OCI-LY1 (cell line): Measurements from ENCODE around the gene FTL.

Experiments
- H2AFZ ChIP-seq: fragments of 200-600 bp; sonication (generic), shearing (Covaris generic); 2 replicates; pipeline ENCODE4 v1.6.0; 2014; ENCODE audit warnings: antibody characterized with exemption, mild to moderate bottlenecking, low read length
- H3F3A ChIP-seq: fragments of 200-600 bp; sonication (generic), shearing (Covaris generic); 2 replicates; pipeline ENCODE4 v1.6.0; 2014; ENCODE audit warnings: mild to moderate bottlenecking, antibody characterized with exemption, low read length, moderate library complexity; ENCODE audit not compliant: insufficient read depth
- H3K27ac ChIP-seq: fragments of 200-600 bp; sonication (generic); 2 replicates; pipeline ENCODE4 v1.5.1; 2014; ENCODE audit warnings: low read length, mixed run types, mild to moderate bottlenecking, low read depth; ENCODE audit not compliant: poor library complexity, severe bottlenecking
- H3K27me3 ChIP-seq: fragments of 200-600 bp; sonication (generic); 2 replicates; pipeline ENCODE4 v1.6.0; 2014; ENCODE audit warnings: antibody characterized with exemption, mild to moderate bottlenecking, low read length, moderate library complexity; ENCODE audit not compliant: insufficient read depth
- H3K36me3 ChIP-seq: fragments of 200-600 bp; sonication (generic); 2 replicates; pipeline ENCODE4 v1.6.1; 2014; ENCODE audit warnings: mild to moderate bottlenecking, antibody characterized with exemption, low read length, moderate library complexity, mixed read lengths; ENCODE audit not compliant: insufficient read depth
- H3K4me1 ChIP-seq: fragments of 200-600 bp; sonication (generic); 2 replicates; pipeline ENCODE4 v1.5.1; 2014; ENCODE audit warnings: mild to moderate bottlenecking, low read length, moderate library complexity; ENCODE audit not compliant: insufficient read depth, severe bottlenecking
- H3K4me2 ChIP-seq: fragments of 200-600 bp; sonication (generic), shearing (Covaris generic); 2 replicates; pipeline ENCODE4 v1.6.1; 2014; ENCODE audit warnings: low read length
- H3K4me3 ChIP-seq: fragments of 200-600 bp; sonication (generic); 2 replicates; pipeline ENCODE4 v1.5.1; 2014; ENCODE audit warnings: low read length, low read depth, mild to moderate bottlenecking, mixed read lengths; ENCODE audit not compliant: poor library complexity, severe bottlenecking
- H3K79me2 ChIP-seq: fragments of 200-600 bp; shearing (Covaris generic); 2 replicates; pipeline ENCODE4 v1.6.1; 2016; ENCODE audit warnings: mixed run types, low read length, mixed read lengths; ENCODE audit not compliant: insufficient read depth
- H3K9ac ChIP-seq: fragments of 200-600 bp; sonication (generic), shearing (Covaris generic); 2 replicates; pipeline ENCODE4 v1.6.1; 2014; ENCODE audit warnings: mild to moderate bottlenecking, low read length, mixed read lengths
- H3K9me2 ChIP-seq: fragments of 200-600 bp; sonication (generic), shearing (Covaris generic); 2 replicates; pipeline ENCODE4 v1.6.1; 2014; ENCODE audit warnings: low read depth, mild to moderate bottlenecking, low read length, mixed read lengths
- H3K9me3 ChIP-seq: fragments of 200-600 bp; shearing (Covaris generic); 2 replicates; pipeline ENCODE4 v1.6.1; 2014; ENCODE audit warnings: low read length, mixed read lengths
- H4K20me1 ChIP-seq: fragments of 200-600 bp; sonication (generic), shearing (Covaris generic); 2 replicates; pipeline ENCODE4 v1.6.0; 2016; ENCODE audit warnings: mild to moderate bottlenecking, low read length; ENCODE audit not compliant: insufficient read depth
- EZH2 ChIP-seq: fragments of 200-600 bp; sonication (generic), shearing (Covaris generic); IDR thresholded peaks from 2 replicates; pipeline ENCODE4 v1.8.0; 2017; ENCODE audit warnings: borderline replicate concordance, mixed run types, mild to moderate bottlenecking, antibody characterized with exemption, low read length, moderate library complexity, mixed read lengths
- TF ChIP-seq, protein P1 (sequence below): fragments of 200-600 bp; sonication (generic), shearing (Covaris generic); IDR thresholded peaks from 2 replicates; pipeline ENCODE4 v1.5.1; 2017; ENCODE audit warnings: mild to moderate bottlenecking, antibody characterized with exemption, low read length, moderate library complexity, mixed read lengths

Gene FTL

DNA sequence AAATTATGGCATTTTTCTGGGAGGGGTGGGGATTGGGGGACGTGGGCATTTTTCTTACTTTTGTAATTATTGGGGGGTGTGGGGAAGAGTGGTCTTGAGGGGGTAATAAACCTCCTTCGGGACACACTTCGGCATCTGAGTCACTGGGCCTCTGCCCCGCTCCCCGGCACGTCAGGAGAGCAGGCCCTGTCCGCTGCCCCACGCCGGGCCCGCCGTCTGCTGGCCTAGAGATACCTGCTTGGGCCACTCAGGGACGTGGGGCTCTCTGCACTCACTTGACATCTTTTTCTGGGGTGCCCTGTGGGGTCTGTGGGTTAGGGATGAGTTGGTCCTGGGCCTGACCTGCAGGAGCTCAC is 3.5 kb upstream of the FTL start:
- Histone ChIP-seq H3K36me3 (peaks cover 22% of the 10 kb centered on the region), H3K4me2 (peak overlapping the region; percentile 94; the same call in 1 of the 2 replicates), H3K27me3 (no peaks in the 10 kb centered on the region), H4K20me1 (no peaks in the 10 kb centered on the region), H3K4me3 (no peak overlapping the region), H3K79me2 (0 out of 2 replicates have a peak, but pooled peaks cover 4% of the 10 kb centered on the region), H3K4me1 (peaks cover 38% of the 10 kb centered on the region), H2AFZ (no peak overlapping the region), H3F3A (peaks cover 1% of the 10 kb centered on the region; the same call in 1 of the 2 replicates), H3K9ac (peak overlapping the region; percentile 13; the same call in 1 of the 2 replicates), H3K9me3 (no peaks in the 10 kb centered on the region), H3K27ac (peak overlapping the region; percentile 87), H3K9me2 (no peaks in the 10 kb centered on the region)
- TF ChIP-seq, protein P1, sequence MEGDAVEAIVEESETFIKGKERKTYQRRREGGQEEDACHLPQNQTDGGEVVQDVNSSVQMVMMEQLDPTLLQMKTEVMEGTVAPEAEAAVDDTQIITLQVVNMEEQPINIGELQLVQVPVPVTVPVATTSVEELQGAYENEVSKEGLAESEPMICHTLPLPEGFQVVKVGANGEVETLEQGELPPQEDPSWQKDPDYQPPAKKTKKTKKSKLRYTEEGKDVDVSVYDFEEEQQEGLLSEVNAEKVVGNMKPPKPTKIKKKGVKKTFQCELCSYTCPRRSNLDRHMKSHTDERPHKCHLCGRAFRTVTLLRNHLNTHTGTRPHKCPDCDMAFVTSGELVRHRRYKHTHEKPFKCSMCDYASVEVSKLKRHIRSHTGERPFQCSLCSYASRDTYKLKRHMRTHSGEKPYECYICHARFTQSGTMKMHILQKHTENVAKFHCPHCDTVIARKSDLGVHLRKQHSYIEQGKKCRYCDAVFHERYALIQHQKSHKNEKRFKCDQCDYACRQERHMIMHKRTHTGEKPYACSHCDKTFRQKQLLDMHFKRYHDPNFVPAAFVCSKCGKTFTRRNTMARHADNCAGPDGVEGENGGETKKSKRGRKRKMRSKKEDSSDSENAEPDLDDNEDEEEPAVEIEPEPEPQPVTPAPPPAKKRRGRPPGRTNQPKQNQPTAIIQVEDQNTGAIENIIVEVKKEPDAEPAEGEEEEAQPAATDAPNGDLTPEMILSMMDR = no peak

DNA sequence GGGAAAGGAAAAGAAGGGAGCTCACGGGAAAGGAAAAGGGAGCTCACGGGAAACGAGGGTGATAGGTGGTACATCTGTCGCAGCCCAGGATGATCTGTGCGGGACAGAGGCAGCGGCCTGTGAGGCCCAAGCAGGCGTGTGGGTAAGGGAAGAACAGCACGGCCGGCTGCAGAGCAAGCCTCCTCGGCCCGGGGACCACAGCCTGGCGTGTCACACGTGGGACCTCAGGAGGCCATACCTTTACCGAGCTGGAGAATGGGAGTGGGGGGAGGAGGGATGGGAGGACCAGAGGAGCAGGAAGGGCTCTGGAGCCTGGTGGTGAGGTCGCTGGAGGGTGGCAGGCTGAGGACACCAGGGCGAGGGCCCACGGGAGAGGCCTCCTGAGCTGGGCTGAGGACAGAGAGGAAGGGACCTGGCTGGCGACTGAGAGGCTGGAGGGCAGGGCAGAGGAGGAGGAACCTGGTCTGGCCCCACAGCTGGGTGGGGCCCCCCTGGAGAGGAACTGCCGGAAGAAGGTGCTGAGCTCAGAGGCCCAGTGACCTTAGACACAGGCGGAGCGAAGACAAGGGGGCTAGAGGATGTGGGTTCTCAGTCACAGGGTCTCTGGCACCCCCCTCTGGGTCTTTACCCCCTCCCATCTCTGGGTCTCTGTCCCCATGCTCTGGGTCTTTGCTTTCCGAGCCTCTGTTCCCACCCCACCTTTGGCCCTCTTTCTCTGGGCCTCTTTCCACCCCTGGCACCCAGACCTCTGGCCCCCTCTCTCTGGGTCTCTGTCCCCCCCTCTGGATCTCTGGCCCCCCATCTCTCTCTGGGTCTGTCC is 2.9 kb upstream of the FTL start:
- peak overlapping the region; percentile 87 for H3K27ac ChIP-seq
- H3F3A ChIP-seq = peaks cover 5% of the 10 kb centered on the region; the same call in 1 of the 2 replicates
- 0 out of 2 replicates have a peak, but pooled peaks cover 4% of the 10 kb centered on the region for H3K79me2 ChIP-seq
- no peaks in the 10 kb centered on the region for H3K27me3 ChIP-seq
- H3K4me2 ChIP-seq = peak overlapping the region; percentile 94
- H4K20me1 ChIP-seq = no peaks in the 10 kb centered on the region
- H3K9me3 ChIP-seq = no peaks in the 10 kb centered on the region
- H3K9ac ChIP-seq = peak overlapping the region; percentile 85
- H3K4me1 ChIP-seq = peaks cover 43% of the 10 kb centered on the region
- no peak overlapping the region for H2AFZ ChIP-seq
- peak overlapping the region; percentile 35 for H3K4me3 ChIP-seq
- peaks cover 26% of the 10 kb centered on the region for H3K36me3 ChIP-seq
- TF ChIP-seq, protein P1 = no peak
- TF ChIP-seq EZH2 = no peak
- H3K9me2 ChIP-seq = no peaks in the 10 kb centered on the region

DNA sequence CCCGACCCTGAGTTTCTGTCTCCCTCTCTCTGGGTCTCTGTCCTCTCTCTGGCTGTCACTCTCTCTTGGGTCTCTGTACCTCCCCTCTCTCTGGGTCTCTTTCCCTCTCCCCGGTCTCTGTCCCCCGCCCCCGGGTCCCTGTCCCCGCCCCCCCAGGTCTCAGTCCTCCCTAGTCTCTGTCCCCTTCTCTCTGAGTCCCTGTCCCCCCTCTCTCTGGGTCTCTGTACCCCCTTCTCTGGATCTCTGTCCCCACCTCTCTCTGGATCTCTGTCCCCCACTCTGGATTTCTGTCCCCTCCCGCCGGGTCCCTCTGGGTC is 2.3 kb upstream of the FTL start:
- Histone ChIP-seq H3K4me3 (peak overlapping the region; percentile 35), H3K79me2 (0 out of 2 replicates have a peak, but pooled peaks cover 4% of the 10 kb centered on the region), H3K4me1 (peaks cover 49% of the 10 kb centered on the region), H3K9me2 (no peaks in the 10 kb centered on the region), H3K4me2 (peak overlapping the region; percentile 94), H3K27ac (peak overlapping the region; percentile 87), H4K20me1 (no peaks in the 10 kb centered on the region), H2AFZ (no peak overlapping the region), H3K36me3 (peaks cover 27% of the 10 kb centered on the region), H3K27me3 (no peaks in the 10 kb centered on the region), H3K9ac (peak overlapping the region; percentile 85), H3K9me3 (no peaks in the 10 kb centered on the region), H3F3A (peaks cover 5% of the 10 kb centered on the region; the same call in 1 of the 2 replicates)
- TF ChIP-seq EZH2 = no peak
- TF ChIP-seq, protein P1 = no peak
